ENCODE data around the gene ASTN2.

ASTN2 gene

GRCh38 chr9:116958881-116959280, 456.0 kb downstream of the ASTN2 start:
- TF ChIP-seq TAF1 (IDR thresholded peaks at IDR 0.05; ENCODE audit: borderline replicate concordance, insufficient read depth, low read length) = no peak
- no peak for TF ChIP-seq SIN3A (IDR thresholded peaks at IDR 0.05; ENCODE audit: borderline replicate concordance, insufficient read depth, low read length)

GRCh38 chr9:116954731-116955130, 460.1 kb downstream of the ASTN2 start:
- TF ChIP-seq REST (IDR thresholded peaks at IDR 0.05; ENCODE audit: insufficient read depth in 1 of 2, low read depth in 2 of 2, low read length in 2 of 2) (no peak), POLR2AphosphoS5 (IDR thresholded peaks at IDR 0.05; ENCODE audit: low read depth, low read length) (no peak), TAF1 (IDR thresholded peaks at IDR 0.05; ENCODE audit: borderline replicate concordance, insufficient read depth, low read length) (no peak), FOXP2 (optimal IDR thresholded peaks at IDR 0.05; ENCODE audit: borderline replicate concordance, extremely low read depth, extremely low read length, insufficient read depth) (no peak), SIN3A (IDR thresholded peaks at IDR 0.05; ENCODE audit: borderline replicate concordance, insufficient read depth, low read length) (no peak)

- TF ChIP-seq FOXP2 (optimal IDR thresholded peaks at IDR 0.05; ENCODE audit: borderline replicate concordance, extremely low read depth, extremely low read length, insufficient read depth) (no peak), REST (IDR thresholded peaks at IDR 0.05; ENCODE audit: insufficient read depth in 1 of 2, low read depth in 2 of 2, low read length in 2 of 2) (no peak), POLR2AphosphoS5 (IDR thresholded peaks at IDR 0.05; ENCODE audit: low read depth, low read length) (no peak), TAF1 (IDR thresholded peaks at IDR 0.05; ENCODE audit: borderline replicate concordance, insufficient read depth, low read length) (no peak), SIN3A (IDR thresholded peaks at IDR 0.05; ENCODE audit: borderline replicate concordance, insufficient read depth, low read length) (no peak)
These were observed 461.6 kb downstream of the ASTN2 start for GRCh38 chr9:116953271-116953670.

GRCh38 chr9:116952436-116952810, 462.4 kb downstream of the ASTN2 start:
- TF ChIP-seq REST (IDR thresholded peaks at IDR 0.05; ENCODE audit: insufficient read depth in 1 of 2, low read depth in 2 of 2, low read length in 2 of 2) (no peak), TAF1 (IDR thresholded peaks at IDR 0.05; ENCODE audit: borderline replicate concordance, insufficient read depth, low read length) (no peak), POLR2AphosphoS5 (IDR thresholded peaks at IDR 0.05; ENCODE audit: low read depth, low read length) (no peak), SIN3A (IDR thresholded peaks at IDR 0.05; ENCODE audit: borderline replicate concordance, insufficient read depth, low read length) (no peak), FOXP2 (optimal IDR thresholded peaks at IDR 0.05; ENCODE audit: borderline replicate concordance, extremely low read depth, extremely low read length, insufficient read depth) (no peak)

GRCh38 chr9:116951588-116952435, 463.0 kb downstream of the ASTN2 start:
- TF ChIP-seq FOXP2 (optimal IDR thresholded peaks at IDR 0.05; ENCODE audit: borderline replicate concordance, extremely low read depth, extremely low read length, insufficient read depth) (no peak), REST (IDR thresholded peaks at IDR 0.05; ENCODE audit: insufficient read depth in 1 of 2, low read depth in 2 of 2, low read length in 2 of 2) (no peak), POLR2AphosphoS5 (IDR thresholded peaks at IDR 0.05; ENCODE audit: low read depth, low read length) (no peak), TAF1 (IDR thresholded peaks at IDR 0.05; ENCODE audit: borderline replicate concordance, insufficient read depth, low read length) (no peak), SIN3A (IDR thresholded peaks at IDR 0.05; ENCODE audit: borderline replicate concordance, insufficient read depth, low read length) (no peak)

All from PFSK-1 (cell line).